ENCODE data around the gene XPO4. TPM values are rescaled to one million over a fixed set of nuclear protein-coding genes. Genes with fewer than 3 reads are reported as not detected.

The XPO4 gene
- total and polyA plus RNA-seq, 2 of the 13 experiments (the other 11 are each of a cell fraction or from before 2014, with no cell fraction given): 8.4 to 24.8 TPM

GRCh38 chr13:20773194-20774080, 129.1 kb downstream of the XPO4 start, which contains the start of gene EEF1AKMT1 (continued):
- peak; percentile 84; the same call in 1 of the 2 replicates for TF ChIP-seq YEATS2 (CRISPR knock-in tag; IDR thresholded peaks at IDR 0.05; ENCODE audit: borderline replicate concordance)
- peak; percentile 92; the same call in 1 of the 2 replicates for TF ChIP-seq YEATS4 (CRISPR knock-in tag; IDR thresholded peaks at IDR 0.05; ENCODE audit: borderline replicate concordance)
- TF ChIP-seq CC2D1A (CRISPR knock-in tag; IDR thresholded peaks at IDR 0.05): no peak
- TF ChIP-seq, protein P1, sequence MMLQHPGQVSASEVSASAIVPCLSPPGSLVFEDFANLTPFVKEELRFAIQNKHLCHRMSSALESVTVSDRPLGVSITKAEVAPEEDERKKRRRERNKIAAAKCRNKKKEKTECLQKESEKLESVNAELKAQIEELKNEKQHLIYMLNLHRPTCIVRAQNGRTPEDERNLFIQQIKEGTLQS (CRISPR knock-in tag; IDR thresholded peaks at IDR 0.05): no peak
- TF ChIP-seq ZFAT (CRISPR knock-in tag; conservative IDR thresholded peaks at IDR 0.05): no peak
- peak; percentile 91 for TF ChIP-seq RNF2 (conservative IDR thresholded peaks at IDR 0.05; ENCODE audit: low read depth)
- TF ChIP-seq, protein P2, sequence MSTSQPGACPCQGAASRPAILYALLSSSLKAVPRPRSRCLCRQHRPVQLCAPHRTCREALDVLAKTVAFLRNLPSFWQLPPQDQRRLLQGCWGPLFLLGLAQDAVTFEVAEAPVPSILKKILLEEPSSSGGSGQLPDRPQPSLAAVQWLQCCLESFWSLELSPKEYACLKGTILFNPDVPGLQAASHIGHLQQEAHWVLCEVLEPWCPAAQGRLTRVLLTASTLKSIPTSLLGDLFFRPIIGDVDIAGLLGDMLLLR (CRISPR knock-in tag; IDR thresholded peaks at IDR 0.05): peak; percentile 68; the same call in 1 of the 2 replicates
- TF ChIP-seq ZNF282 (IDR thresholded peaks at IDR 0.05; ENCODE audit: partially characterized antibody): no peak
- no peak for TF ChIP-seq ZNF724P (CRISPR knock-in tag; IDR thresholded peaks at IDR 0.05; ENCODE audit: borderline replicate concordance)
- no peak for TF ChIP-seq HDAC6 (IDR thresholded peaks at IDR 0.05; ENCODE audit: low read depth, low read length)
- TF ChIP-seq TMF1 (CRISPR knock-in tag; IDR thresholded peaks at IDR 0.05; ENCODE audit: low read depth): peak; percentile 57; the same call in 1 of the 2 replicates
- peak; percentile 88; the same call in 1 of the 2 replicates for TF ChIP-seq MTA1 (CRISPR knock-in tag; IDR thresholded peaks at IDR 0.05; ENCODE audit: borderline replicate concordance)
- TF ChIP-seq ZNF552 (CRISPR knock-in tag; IDR thresholded peaks at IDR 0.05; ENCODE audit: borderline replicate concordance): peak; percentile 46; the same call in 1 of the 2 replicates
- peak; percentile 70; the same call in 1 of the 2 replicates for TF ChIP-seq ZMAT3 (CRISPR knock-in tag; conservative IDR thresholded peaks at IDR 0.05)
- TF ChIP-seq PBX2 (CRISPR knock-in tag; IDR thresholded peaks at IDR 0.05): peak; percentile 45; the same call in 1 of the 2 replicates
- TF ChIP-seq MTF2 (CRISPR knock-in tag; IDR thresholded peaks at IDR 0.05; ENCODE audit: borderline replicate concordance): 0 out of 2 replicates have a peak, but pooled peaks have one; percentile 42
- TF ChIP-seq TRAFD1 (CRISPR knock-in tag; IDR thresholded peaks at IDR 0.05; ENCODE audit: borderline replicate concordance): 0 out of 2 replicates have a peak, but pooled peaks have one; percentile 34
- TF ChIP-seq ZNF224 (CRISPR knock-in tag; IDR thresholded peaks at IDR 0.05): peak; percentile 97; the same call in 1 of the 2 replicates
- no peak for TF ChIP-seq ZC3H4 (CRISPR knock-in tag; IDR thresholded peaks at IDR 0.05; ENCODE audit: borderline replicate concordance)
- TF ChIP-seq PCBP1 (IDR thresholded peaks at IDR 0.05; ENCODE audit: borderline replicate concordance, low read depth, low read length): no peak; the same call in 1 of the 2 replicates
- TF ChIP-seq AFF4 (CRISPR knock-in tag; IDR thresholded peaks at IDR 0.05): no peak

All from HepG2 (cell line).